B cell (primary cell): ENCODE data around the gene STAC3. TPM values are rescaled to one million over a fixed set of nuclear protein-coding genes. Genes with fewer than 3 reads are reported as not detected.

Experiments used
- ATAC-seq: fragments of 200-7000 bp; cut with Tn5 transposase; one replicate; pipeline ENCODE4 v1.10.0; 2021; ENCODE audit warnings: low read depth, mild to moderate bottlenecking, moderate number of reproducible peaks, moderate library complexity
- CTCF ChIA-PET: fragments of 350-600 bp; sonication (Branson Sonifier 250); formaldehyde crosslinking; loops from one replicate; lab custom pipeline; 2021; ENCODE audit warnings: antibody characterized with exemption, inconsistent platforms; lab: Charles Lee
- POLR2A ChIA-PET: fragments of 350-600 bp; sonication (Branson Sonifier 250); formaldehyde crosslinking; loops from one replicate; lab custom pipeline; 2021; ENCODE audit warnings: antibody characterized with exemption; lab: Charles Lee
- DNase-seq: peaks from one replicate; pipeline ENCODE4 v3.0.0; 2013
- H2AFZ ChIP-seq: 2 replicates; pipeline ENCODE4 v1.6.1; 2012; ENCODE audit warnings: mild to moderate bottlenecking, low read depth, low read length; ENCODE audit not compliant: insufficient read depth, poor library complexity, severe bottlenecking
- H3K27ac ChIP-seq, 2 donors: 1 replicate in 1 of 2; 2 replicates in 1 of 2; pipeline ENCODE4 v1.5.1; 2012 to 2013; ENCODE audit warnings: low read length in 2 of 2, mild to moderate bottlenecking in 2 of 2, moderate library complexity in 1 of 2
- H3K27me3 ChIP-seq, 4 experiments: fragments of 200-600 bp in 1 of 4; sonication (generic) in 1 of 4; replicated peaks in 1 of 4; 1 replicate in 2 of 4; 2 replicates in 2 of 4; pipeline versions ENCODE4 v1.6.1 to v1.7.0; 2013 to 2016; ENCODE audit warnings: low read length in 3 of 4, mild to moderate bottlenecking in 2 of 4, mixed read lengths in 1 of 4, moderate library complexity in 1 of 4; ENCODE audit not compliant: insufficient read depth in 4 of 4, control insufficient read depth in 3 of 4; ENCODE audit errors: control extremely low read depth in 1 of 4
- H3K36me3 ChIP-seq, 2 experiments: replicated peaks in 1 of 2; 1 replicate in 1 of 2; 2 replicates in 1 of 2; pipeline versions ENCODE4 v1.6.1 to v1.7.1; 2013; ENCODE audit warnings: low read length in 1 of 2; ENCODE audit not compliant: insufficient read depth in 2 of 2, control insufficient read depth in 1 of 2; ENCODE audit errors: control extremely low read depth in 1 of 2, extremely low read depth in 1 of 2
- H3K4me1 ChIP-seq, 2 donors: fragments of 200-600 bp in 1 of 2; sonication (generic) in 1 of 2; 1 replicate in 1 of 2; 2 replicates in 1 of 2; pipeline versions ENCODE4 v1.5.1 to v1.6.1; 2013 to 2017; ENCODE audit warnings: low read length in 2 of 2; ENCODE audit not compliant: control insufficient read depth in 2 of 2, insufficient read depth in 2 of 2
- H3K4me2 ChIP-seq: replicated peaks from 2 replicates; pipeline ENCODE3; 2012; ENCODE audit warnings: mild to moderate bottlenecking, low read depth, low read length; ENCODE audit not compliant: poor library complexity, severe bottlenecking
- H3K4me3 ChIP-seq, 5 experiments: fragments of 200-600 bp in 1 of 5; sonication (generic) in 1 of 5; 1 replicate in 3 of 5; 2 replicates in 2 of 5; pipeline versions ENCODE4 v1.5.1 to v1.7.0; 2011 to 2016; ENCODE audit warnings: low read length in 4 of 5, mild to moderate bottlenecking in 4 of 5, low read depth in 2 of 5, control low read depth in 1 of 5, moderate library complexity in 1 of 5; ENCODE audit not compliant: insufficient read depth in 1 of 5; ENCODE audit errors: control extremely low read depth in 1 of 5, extremely low read depth in 1 of 5
- H3K79me2 ChIP-seq: fragments of 200-600 bp; sonication (generic); one replicate; pipeline ENCODE4 v1.6.0; 2016; ENCODE audit warnings: low read length; ENCODE audit not compliant: control insufficient read depth, insufficient read depth
- H3K9ac ChIP-seq: fragments of 200-600 bp; sonication (generic); 2 replicates; pipeline ENCODE4 v1.6.1; 2017; ENCODE audit warnings: mild to moderate bottlenecking, low read length, moderate library complexity
- H3K9me3 ChIP-seq, 3 donors: one replicate each; pipeline versions ENCODE4 v1.6.1 to v1.7.1; 2013; ENCODE audit warnings: low read length in 2 of 3; ENCODE audit not compliant: control insufficient read depth in 2 of 3, insufficient read depth in 1 of 3; ENCODE audit errors: control extremely low read depth in 1 of 3
- H4K20me1 ChIP-seq: 2 replicates; pipeline ENCODE4 v1.6.0; 2012; ENCODE audit warnings: mild to moderate bottlenecking, low read length; ENCODE audit not compliant: insufficient read depth, control insufficient read depth, poor library complexity, severe bottlenecking
- H3K27ac Mint-ChIP-seq: one replicate; pipeline ENCODE4 v1.8.0; 2021; ENCODE audit warnings: mixed read lengths
- H3K27me3 Mint-ChIP-seq: one replicate; pipeline ENCODE4 v1.8.0; 2021; ENCODE audit warnings: mixed read lengths
- H3K4me1 Mint-ChIP-seq: one replicate; pipeline ENCODE4 v1.8.0; 2021; ENCODE audit warnings: mixed read lengths
- H3K4me3 Mint-ChIP-seq: one replicate; pipeline ENCODE4 v1.8.0; 2021; ENCODE audit warnings: mixed read lengths
- H3K9me3 Mint-ChIP-seq: one replicate; pipeline ENCODE4 v1.8.0; 2022; ENCODE audit warnings: mixed read lengths; ENCODE audit not compliant: insufficient read depth
- CTCF ChIP-seq: fragments of 200-600 bp; IDR thresholded peaks from one replicate; pipeline ENCODE4 v1.8.0; 2022; ENCODE audit warnings: antibody characterized with exemption, mild to moderate bottlenecking
- EZH2 ChIP-seq: IDR thresholded peaks from 2 replicates; pipeline ENCODE4 v1.6.1; 2012; ENCODE audit warnings: borderline replicate concordance, low read depth, mild to moderate bottlenecking, moderate library complexity, low read length; ENCODE audit not compliant: insufficient read depth, poor library complexity, severe bottlenecking
- WGBS: methylation state at CpG from one replicate; pipeline ENCODE4 v1.1.5; 2013; ENCODE audit warnings: missing lambda C conversion rate; ENCODE audit not compliant: insufficient coverage; 5-methylcytosine and 5-hydroxymethylcytosine counted together
- intact Hi-C: fragments of 100-400 bp; cut with micrococcal nuclease; formaldehyde crosslinking; loops from one replicate; pipeline ENCODE4 v1.10.0; 2022
- polyA plus RNA-seq: library from polyadenylated mRNA; depleted of rRNA; stranded (reverse); fragments of >200 nt; gene quantifications from 2 replicates; pipeline ENCODE4 v1.2.3, GENCODE V29; 2012
- total RNA-seq, 2 donors: library from RNA; stranded (reverse); fragments of 120-200 nt in 1 of 2; gene quantifications; 1 replicate in 1 of 2; 2 replicates in 1 of 2; pipeline versions ENCODE4 v1.2.3 to v1.2.4, GENCODE V29; 2013 to 2022

Gene STAC3
- total and polyA plus RNA-seq, 2 donors (not counting 1 experiment from before 2014, with no cell fraction given), result 4.5 to 6.2 TPM

GRCh38 chr12:57199191-57199590 is 51.8 kb downstream of the STAC3 start:
- Histone ChIP-seq H3K9me3 (no peaks in the 10 kb centered on the region), H3K9ac (no peak overlapping the region), H4K20me1 (no peaks in the 10 kb centered on the region), H3K27me3 (no peaks in the 10 kb centered on the region), H3K4me3 (no peak overlapping the region), H3K36me3 (no peaks in the 10 kb centered on the region), H3K4me2 (no peak overlapping the region), H3K79me2 (no peaks in the 10 kb centered on the region), H3K27ac (no peak overlapping the region), H2AFZ (no peak overlapping the region), H3K4me1 (no peaks in the 10 kb centered on the region)
- H3K27me3 Mint-ChIP-seq, result no peaks in the 10 kb centered on the region
- CTCF ChIA-PET, result no interaction called here
- H3K27ac Mint-ChIP-seq, result no peak overlapping the region
- no peak for TF ChIP-seq EZH2
- no peak for TF ChIP-seq CTCF
- intact Hi-C loops, result no loop called here
- no peak for ATAC-seq
- 90% methylated on average over 14 of the region's 15 CpGs for WGBS
- H3K4me1 Mint-ChIP-seq, result no peaks in the 10 kb centered on the region
- no peaks in the 10 kb centered on the region for H3K9me3 Mint-ChIP-seq
- no peak for DNase-seq
- H3K4me3 Mint-ChIP-seq, result no peak overlapping the region
- POLR2A ChIA-PET, result no interaction called here

GRCh38 chr12:57198329-57198728 is 52.7 kb downstream of the STAC3 start:
- DNase-seq (no peak), ATAC-seq (no peak)
- H4K20me1 ChIP-seq, result no peaks in the 10 kb centered on the region
- POLR2A ChIA-PET, result interaction anchor here (0.6 kb wide), 1 partner anchor 8 kb away, joined by 3 read pairs; no protein-coding TSS in a partner anchor
- Mint-ChIP-seq H3K9me3 (no peaks in the 10 kb centered on the region), H3K27me3 (no peaks in the 10 kb centered on the region), H3K4me3 (no peak overlapping the region), H3K4me1 (no peaks in the 10 kb centered on the region), H3K27ac (no peak overlapping the region)
- no peak overlapping the region for H3K4me3 ChIP-seq
- no peak overlapping the region for H3K4me2 ChIP-seq
- no peaks in the 10 kb centered on the region for H3K4me1 ChIP-seq
- TF ChIP-seq CTCF, result no peak
- no peak for TF ChIP-seq EZH2
- intact Hi-C loops, result no loop called here
- H3K79me2 ChIP-seq, result no peaks in the 10 kb centered on the region
- no peak overlapping the region for H2AFZ ChIP-seq
- no peak overlapping the region for H3K27ac ChIP-seq
- no peaks in the 10 kb centered on the region for H3K27me3 ChIP-seq
- no peak overlapping the region for H3K9ac ChIP-seq
- WGBS, result 96% methylated on average over 17 of the region's 17 CpGs
- H3K36me3 ChIP-seq, result no peaks in the 10 kb centered on the region
- CTCF ChIA-PET, result interaction anchor here (1.8 kb wide), 1 partner anchor 15 kb away, joined by 5 read pairs; no protein-coding TSS in a partner anchor
- no peaks in the 10 kb centered on the region for H3K9me3 ChIP-seq
